B cell (primary cell): ENCODE measurements around the gene PRRT4.

Source experiments
- CTCF ChIP-seq: fragments of 200-600 bp; IDR thresholded peaks from one replicate; pipeline ENCODE4 v1.8.0; 2022; ENCODE audit warnings: antibody characterized with exemption, mild to moderate bottlenecking
- EZH2 ChIP-seq: IDR thresholded peaks from 2 replicates; pipeline ENCODE4 v1.6.1; 2012; ENCODE audit warnings: borderline replicate concordance, low read depth, mild to moderate bottlenecking, moderate library complexity, low read length; ENCODE audit not compliant: insufficient read depth, poor library complexity, severe bottlenecking

- TF ChIP-seq CTCF (no peak), EZH2 (no peak)
Observed at GRCh38 chr7:128357217-128357613, 4.3 kb downstream of the PRRT4 start.
